DMS 273 treated with DMSO at 0.1 percent for 48 hours (cell line): ENCODE data around the gene SDHA.
"Not testable (repeated sequence)": the region's sequence is repeated elsewhere in the genome, so short reads cannot be mapped to it uniquely, and the experiment has no call there.

Experiments used
- DNase-seq: peaks from one replicate; lab custom pipeline; 2025; lab: John Stamatoyannopoulos, UW

SDHA gene

DNA sequence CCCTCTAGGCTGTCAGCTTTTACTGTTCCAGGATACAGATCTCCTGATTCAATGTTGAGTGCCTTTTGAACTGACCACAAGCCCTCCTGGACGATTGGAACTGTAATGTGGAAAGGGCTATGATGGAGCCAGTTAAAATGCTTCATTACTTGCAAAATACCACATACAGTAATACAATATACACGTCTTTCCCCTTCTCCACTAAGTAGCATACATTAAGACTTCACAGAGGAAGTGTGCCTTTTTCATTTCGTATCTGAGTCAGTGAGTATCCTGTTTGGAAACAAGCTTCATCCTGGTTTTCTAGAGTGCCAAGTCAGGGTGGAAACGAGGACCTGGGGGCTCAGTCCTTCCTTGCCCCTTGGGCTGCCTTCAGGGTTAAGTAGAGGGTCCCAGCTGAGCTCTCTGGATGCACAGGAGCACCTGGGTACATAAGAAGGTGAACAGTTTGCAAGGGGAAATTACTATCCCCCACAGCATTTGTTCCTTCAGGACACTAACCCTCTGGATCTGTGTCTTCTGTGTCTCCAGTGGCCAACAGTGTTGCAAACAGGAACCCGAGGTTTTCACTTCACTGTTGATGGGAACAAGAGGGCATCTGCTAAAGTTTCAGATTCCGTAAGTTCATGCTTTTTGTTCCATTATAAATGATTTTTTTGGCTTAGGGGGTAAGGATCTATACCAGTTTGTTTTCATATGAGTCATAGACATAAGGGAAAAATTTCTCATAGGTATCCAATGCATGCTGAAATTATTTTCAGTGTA, 5.0 kb downstream of the SDHA start:
- not testable (repeated sequence) for DNase-seq

DNA sequence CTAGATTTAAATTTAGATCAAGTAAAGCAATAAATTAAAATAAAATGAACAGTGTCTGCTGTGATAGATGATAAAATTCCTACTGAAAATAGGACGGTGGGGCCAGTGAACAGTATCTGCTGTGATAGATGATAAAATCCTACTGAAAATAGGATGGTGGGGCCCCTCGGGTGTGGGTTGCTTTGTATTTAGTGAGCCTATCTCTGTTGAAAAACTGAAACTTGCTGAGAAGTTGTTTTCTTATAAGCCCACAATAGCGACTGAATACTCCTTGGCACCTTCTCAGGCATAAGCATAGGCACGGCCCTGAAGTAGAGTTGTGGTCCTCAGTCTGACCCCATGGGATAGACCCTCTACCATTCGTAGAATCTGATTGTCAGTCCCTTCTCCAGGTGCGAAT, 5.7 kb downstream of the SDHA start:
- DNase-seq, result no peak

DNA sequence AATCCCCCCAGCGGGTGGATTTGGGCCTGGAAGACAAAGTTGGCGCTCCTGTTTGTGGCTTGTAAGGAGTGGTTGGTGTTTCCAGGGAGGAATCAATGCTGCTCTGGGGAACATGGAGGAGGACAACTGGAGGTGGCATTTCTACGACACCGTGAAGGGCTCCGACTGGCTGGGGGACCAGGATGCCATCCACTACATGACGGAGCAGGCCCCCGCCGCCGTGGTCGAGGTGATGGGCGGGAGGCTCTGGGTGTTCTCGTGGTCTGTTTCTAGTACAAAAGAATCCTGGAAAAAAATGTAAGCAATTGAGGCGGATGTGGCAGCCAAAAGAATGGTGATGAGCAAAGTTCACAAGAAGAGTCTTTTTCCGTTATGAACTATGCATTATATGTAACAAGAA, 7.2 kb downstream of the SDHA start:
- DNase-seq, result no peak

DNA sequence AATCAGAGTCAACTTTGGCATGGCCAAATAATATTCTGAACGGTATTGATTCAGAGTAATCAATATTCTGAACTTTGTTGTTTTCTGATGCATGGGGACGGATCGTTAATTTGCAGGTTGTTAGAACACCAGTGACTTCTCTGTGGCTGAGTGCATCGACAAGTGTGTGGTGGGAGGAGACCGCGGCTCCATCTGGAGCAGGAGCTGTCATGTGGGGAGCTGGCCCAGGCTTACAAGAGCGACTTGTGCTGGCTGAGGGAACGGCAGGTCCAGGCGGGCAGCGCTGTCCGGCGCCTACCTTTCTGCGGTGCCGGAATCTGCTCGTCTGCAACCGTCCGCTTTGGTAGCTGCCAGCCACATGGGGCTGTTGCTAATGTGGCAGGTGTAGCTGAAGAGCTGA, 9.3 kb downstream of the SDHA start:
- DNase-seq, result not testable (repeated sequence)

DNA sequence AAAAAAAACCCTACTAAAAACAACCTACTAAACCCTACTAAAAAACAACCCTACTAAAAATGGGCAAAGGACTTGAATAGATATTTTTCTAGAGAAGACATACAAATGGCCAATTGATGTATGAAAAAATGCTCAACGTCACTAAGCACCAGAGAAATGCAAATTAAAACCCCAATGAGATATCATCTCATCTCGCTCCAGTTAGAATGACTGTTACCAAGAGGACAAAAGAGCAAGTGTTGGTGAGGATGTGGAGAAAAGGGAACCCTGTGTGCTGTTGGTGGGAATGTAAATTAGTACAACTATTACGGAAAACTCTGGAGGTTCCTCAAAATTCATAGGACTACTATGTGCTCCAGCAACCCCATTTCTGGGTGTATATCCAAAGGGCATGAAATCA, 10.8 kb downstream of the SDHA start:
- no peak for DNase-seq

DNA sequence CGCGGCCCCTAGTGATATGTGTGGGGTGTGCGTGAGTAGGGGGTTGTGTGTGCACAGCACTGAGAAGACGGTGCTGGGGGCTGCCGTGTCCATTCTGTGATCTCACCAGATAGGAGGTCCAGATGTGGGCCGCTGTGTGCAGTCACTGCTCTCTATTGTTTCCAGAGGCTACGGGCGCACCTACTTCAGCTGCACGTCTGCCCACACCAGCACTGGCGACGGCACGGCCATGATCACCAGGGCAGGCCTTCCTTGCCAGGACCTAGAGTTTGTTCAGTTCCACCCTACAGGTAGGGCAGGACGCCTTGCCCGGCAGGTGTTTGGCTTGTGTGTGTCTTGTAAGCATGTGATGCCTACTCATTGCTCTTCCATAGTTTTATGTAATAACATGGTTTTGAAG, 12.6 kb downstream of the SDHA start:
- no peak for DNase-seq

GRCh38 chr5:231661-232060, 13.5 kb downstream of the SDHA start:
- DNase-seq, result no peak

- DNase-seq, result not testable (repeated sequence)
These were observed 15.3 kb downstream of the SDHA start for GRCh38 chr5:233426-233825.

GRCh38 chr5:234450-234849, 16.3 kb downstream of the SDHA start:
- no peak for DNase-seq

GRCh38 chr5:235527-235926, 17.4 kb downstream of the SDHA start:
- not testable (repeated sequence) for DNase-seq

- not testable (repeated sequence) for DNase-seq
These were observed 19.8 kb downstream of the SDHA start for GRCh38 chr5:237931-238330.

DNA sequence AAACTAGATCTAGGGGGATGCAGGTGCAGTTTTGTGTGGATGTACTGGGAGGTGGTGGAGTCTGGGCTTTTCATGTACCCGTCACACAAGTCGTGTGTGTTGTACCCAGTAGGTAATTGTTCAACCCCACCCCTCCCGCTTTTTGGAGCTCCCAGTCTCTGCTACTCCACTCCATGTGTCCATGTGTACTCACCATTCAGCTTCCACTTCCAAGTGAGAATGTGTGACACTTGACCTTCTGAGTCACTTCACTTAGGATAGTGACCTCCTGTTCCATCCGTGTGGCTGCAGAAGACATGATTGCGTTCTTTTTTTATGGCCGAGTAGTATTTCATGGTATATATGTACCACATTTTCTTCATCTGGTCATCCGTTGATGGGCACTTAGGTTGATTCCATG, 22.4 kb downstream of the SDHA start:
- not testable (repeated sequence) for DNase-seq

DNA sequence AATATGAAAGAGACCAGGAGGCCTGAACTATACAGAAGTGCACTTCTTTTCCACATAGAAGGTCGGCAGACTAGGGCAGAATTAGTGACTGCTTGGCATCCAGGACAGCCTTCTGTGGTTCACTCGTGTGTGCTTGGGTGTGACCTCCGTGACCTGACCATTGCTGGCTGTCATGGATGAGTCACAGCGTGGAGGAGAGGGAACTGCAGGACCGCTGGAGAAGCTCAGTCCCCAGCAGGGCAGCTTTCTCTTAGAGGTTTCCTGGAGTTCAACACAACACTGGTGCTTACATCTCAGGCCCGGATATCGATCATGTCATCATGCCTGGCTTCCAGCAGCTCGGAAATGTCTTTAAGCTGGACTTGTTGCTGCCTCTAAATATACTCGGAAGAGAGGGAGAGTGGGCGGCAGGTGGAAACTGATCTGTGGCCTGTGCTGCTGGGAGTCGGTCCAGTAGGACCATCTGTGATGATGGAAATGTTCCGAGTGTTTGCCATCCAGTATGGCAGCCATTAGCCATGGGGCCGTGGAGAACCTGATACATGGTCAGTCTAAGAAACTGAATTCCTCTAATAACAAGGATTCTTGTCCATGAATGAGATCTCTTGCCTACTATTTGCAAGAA, 23.0 kb downstream of the SDHA start:
- DNase-seq, result not testable (repeated sequence)

- not testable (repeated sequence) for DNase-seq
These were observed 25.7 kb downstream of the SDHA start for GRCh38 chr5:243683-244367.

DNA sequence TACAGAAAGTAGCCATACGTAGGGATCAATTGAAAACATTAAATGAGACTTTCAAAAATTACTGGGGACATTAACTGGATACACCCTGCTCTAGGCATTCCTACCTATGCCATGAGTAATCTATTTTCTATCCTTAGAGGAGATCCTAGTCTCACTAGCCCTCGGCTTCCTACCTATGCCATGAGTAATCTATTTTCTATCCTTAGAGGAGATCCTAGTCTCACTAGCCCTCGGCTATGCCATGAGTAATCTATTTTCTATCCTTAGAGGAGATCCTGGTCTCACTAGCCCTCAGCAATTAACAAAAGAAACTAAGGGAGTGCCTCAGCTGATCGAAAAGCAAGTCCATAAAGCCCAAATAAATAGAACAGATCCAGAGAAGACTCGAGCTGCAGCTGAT, 27.6 kb downstream of the SDHA start:
- not testable (repeated sequence) for DNase-seq

DNA sequence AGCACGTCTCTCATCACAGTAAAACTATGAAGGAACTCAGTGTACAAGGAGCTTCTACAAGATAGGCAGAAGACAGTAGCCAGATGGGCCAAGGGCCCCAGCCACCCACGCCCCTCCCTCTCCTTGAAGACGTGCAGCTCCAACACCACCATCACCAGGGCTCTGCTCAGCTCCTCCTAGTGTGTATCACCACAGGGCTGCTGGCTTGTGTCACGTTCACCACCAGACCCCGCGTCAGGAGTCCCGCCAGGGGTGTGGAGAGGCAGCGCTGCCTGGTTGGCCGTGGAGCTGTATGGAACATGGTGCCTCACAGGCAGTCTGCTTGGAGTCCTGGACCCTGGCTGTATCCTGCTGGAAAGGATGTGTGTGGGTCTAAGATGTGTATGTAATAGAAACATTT, 32.3 kb downstream of the SDHA start:
- DNase-seq, result not testable (repeated sequence)

DNA sequence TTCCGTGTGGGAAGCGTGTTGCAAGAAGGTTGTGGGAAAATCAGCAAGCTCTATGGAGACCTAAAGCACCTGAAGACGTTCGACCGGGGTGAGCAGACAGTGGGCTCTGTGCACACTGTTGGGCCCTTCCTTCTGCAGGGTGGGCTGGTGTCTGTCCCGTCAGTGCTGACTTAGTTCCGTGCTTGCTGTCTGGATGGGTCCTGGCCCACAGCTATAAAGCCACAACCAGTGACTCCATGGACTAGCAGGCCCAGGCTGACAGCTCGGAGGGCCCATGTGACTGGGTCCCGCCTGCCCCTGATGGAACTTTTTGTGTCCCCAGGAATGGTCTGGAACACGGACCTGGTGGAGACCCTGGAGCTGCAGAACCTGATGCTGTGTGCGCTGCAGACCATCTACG, 32.9 kb downstream of the SDHA start:
- not testable (repeated sequence) for DNase-seq

GRCh38 chr5:251538-251937, 33.4 kb downstream of the SDHA start:
- not testable (repeated sequence) for DNase-seq

DNA sequence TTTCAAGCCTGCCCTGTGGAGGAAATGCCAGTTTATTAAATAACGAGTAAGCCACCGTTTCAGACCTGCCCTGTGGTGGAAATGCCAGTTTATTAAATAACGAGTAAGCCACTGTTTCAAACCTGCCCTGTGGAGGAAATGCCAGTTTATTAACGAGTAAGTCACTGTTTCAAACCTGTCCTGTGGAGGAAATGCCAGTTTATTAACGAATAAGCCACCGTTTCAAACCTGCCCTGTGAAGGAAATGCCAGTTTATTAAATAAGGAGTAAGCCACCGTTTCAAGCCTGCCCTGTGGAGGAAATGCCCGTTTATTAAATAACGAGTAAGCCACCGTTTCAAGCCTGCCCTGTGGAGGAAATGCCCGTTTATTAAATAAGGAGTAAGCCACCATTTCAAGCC, 33.9 kb downstream of the SDHA start:
- not testable (repeated sequence) for DNase-seq

DNA sequence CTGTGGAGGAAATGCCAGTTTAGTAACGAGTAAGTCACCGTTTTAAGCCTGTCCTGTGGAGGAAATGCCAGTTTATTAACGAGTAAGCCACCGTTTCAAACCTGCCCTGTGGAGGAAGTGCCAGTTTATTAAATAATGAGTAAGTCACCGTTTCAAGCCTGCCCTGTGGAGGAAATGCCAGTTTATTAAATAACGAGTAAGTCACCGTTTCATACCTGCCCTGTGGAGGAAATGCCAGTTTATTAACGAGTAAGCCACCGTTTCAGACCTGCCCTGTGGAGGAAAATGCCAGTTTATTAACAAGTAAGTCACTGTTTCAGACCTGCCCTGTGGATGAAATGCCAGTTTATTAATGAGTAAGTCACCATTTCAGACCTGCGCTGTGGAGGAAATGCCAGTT, 34.4 kb downstream of the SDHA start:
- no peak for DNase-seq

DNA sequence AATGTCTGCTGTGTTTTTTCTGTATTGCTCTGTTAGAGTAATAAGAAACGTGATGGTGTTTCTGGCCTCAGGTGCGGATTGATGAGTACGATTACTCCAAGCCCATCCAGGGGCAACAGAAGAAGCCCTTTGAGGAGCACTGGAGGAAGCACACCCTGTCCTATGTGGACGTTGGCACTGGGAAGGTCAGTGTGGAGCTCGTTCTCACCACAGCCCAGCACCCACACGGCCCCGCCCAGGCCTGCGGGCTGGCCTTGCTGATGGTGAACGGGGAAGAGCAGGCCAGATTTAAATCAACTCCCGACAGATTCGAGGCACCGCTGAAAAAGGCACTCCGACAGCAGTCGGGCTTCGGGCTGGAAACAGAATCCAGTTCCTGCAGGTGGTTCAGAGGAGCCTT, 36.2 kb downstream of the SDHA start:
- not testable (repeated sequence) for DNase-seq

- DNase-seq, result not testable (repeated sequence)
These were observed 37.0 kb downstream of the SDHA start for GRCh38 chr5:255116-255515.

GRCh38 chr5:256347-256746, 38.2 kb downstream of the SDHA start:
- DNase-seq, result not testable (repeated sequence)
